Measurements from ENCODE around the gene GPATCH8.

The GPATCH8 gene

GRCh38 chr17:44529864-44530263 lies 26.7 kb upstream of the GPATCH8 start:
- TF ChIP-seq ZBTB7A (IDR thresholded peaks at IDR 0.05; ENCODE audit: low read depth), result no peak
- TF ChIP-seq EGR1 (IDR thresholded peaks at IDR 0.05), result no peak
- no peak for TF ChIP-seq RAD21 (IDR thresholded peaks at IDR 0.05; ENCODE audit: low read depth)
- no peak for TF ChIP-seq MAX (IDR thresholded peaks at IDR 0.05)
- no peak for TF ChIP-seq TAF1 (IDR thresholded peaks at IDR 0.05; ENCODE audit: low read depth)
- TF ChIP-seq REST (IDR thresholded peaks at IDR 0.05; ENCODE audit: low read depth), result no peak
- no peak for TF ChIP-seq TCF12 (IDR thresholded peaks at IDR 0.05; ENCODE audit: low read depth)
- TF ChIP-seq CEBPB (IDR thresholded peaks at IDR 0.05), result no peak
- no peak for TF ChIP-seq NFIC (IDR thresholded peaks at IDR 0.05)
- no peak for TF ChIP-seq FOXM1 (IDR thresholded peaks at IDR 0.05; ENCODE audit: borderline replicate concordance, low read depth)
- TF ChIP-seq YY1 (IDR thresholded peaks at IDR 0.05; ENCODE audit: low read depth), result no peak
- no peak for TF ChIP-seq TEAD4 (IDR thresholded peaks at IDR 0.05)
- no peak for TF ChIP-seq CREB1 (IDR thresholded peaks at IDR 0.05; ENCODE audit: low read depth)
- TF ChIP-seq, protein P1, sequence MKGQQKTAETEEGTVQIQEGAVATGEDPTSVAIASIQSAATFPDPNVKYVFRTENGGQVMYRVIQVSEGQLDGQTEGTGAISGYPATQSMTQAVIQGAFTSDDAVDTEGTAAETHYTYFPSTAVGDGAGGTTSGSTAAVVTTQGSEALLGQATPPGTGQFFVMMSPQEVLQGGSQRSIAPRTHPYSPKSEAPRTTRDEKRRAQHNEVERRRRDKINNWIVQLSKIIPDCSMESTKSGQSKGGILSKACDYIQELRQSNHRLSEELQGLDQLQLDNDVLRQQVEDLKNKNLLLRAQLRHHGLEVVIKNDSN (IDR thresholded peaks at IDR 0.05), result no peak
- no peak for TF ChIP-seq EP300 (IDR thresholded peaks at IDR 0.05; ENCODE audit: borderline replicate concordance)

- TF ChIP-seq, protein P1 (IDR thresholded peaks at IDR 0.05), result no peak
- TF ChIP-seq CEBPB (IDR thresholded peaks at IDR 0.05) (no peak), ZBTB7A (IDR thresholded peaks at IDR 0.05; ENCODE audit: low read depth) (no peak), RAD21 (IDR thresholded peaks at IDR 0.05; ENCODE audit: low read depth) (no peak), CREB1 (IDR thresholded peaks at IDR 0.05; ENCODE audit: low read depth) (no peak), EGR1 (IDR thresholded peaks at IDR 0.05) (no peak), FOXM1 (IDR thresholded peaks at IDR 0.05; ENCODE audit: borderline replicate concordance, low read depth) (no peak), YY1 (IDR thresholded peaks at IDR 0.05; ENCODE audit: low read depth) (no peak), REST (IDR thresholded peaks at IDR 0.05; ENCODE audit: low read depth) (no peak)
Measured at GRCh38 chr17:44527954-44528353, 24.7 kb upstream of the GPATCH8 start.

DNA sequence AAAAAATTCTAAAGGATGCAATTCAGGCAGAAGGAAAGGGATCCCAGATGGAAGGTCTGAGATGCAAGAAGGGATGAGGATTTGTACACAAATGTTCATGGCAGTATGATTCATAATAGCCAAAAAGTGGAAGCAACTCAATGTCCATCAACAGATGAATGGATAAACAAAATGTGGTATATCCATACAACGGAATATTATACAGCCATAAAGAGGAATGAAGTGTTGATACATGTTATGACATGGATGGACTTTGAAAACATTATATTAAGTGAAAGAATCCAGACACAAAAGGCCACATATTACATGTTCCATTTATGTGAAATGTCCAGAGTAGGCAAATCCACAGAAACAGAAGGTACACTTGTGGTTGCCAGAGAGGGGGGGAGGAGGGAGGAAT lies 23.9 kb upstream of the GPATCH8 start:
- TF ChIP-seq RAD21 (IDR thresholded peaks at IDR 0.05; ENCODE audit: low read depth), result no peak
- TF ChIP-seq FOXM1 (IDR thresholded peaks at IDR 0.05; ENCODE audit: borderline replicate concordance, low read depth), result no peak
- no peak for TF ChIP-seq NFIC (IDR thresholded peaks at IDR 0.05)
- TF ChIP-seq TEAD4 (IDR thresholded peaks at IDR 0.05), result no peak

DNA sequence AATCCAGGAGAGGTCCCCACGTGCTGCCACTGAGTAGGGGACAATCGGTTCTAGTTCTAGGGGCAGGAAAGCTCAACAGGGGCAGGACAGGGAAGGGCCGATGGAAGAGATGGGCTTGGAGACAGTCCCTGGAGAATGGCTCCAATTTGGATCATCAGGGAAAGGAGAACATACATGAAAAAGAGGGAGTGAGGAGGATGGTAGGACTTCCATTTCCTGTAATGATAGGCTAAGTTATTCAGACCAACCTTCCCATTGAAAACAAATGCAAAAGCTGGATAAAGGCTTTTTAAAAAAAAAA lies 20.4 kb upstream of the GPATCH8 start:
- no peak for TF ChIP-seq CEBPB (IDR thresholded peaks at IDR 0.05)
- TF ChIP-seq EGR1 (IDR thresholded peaks at IDR 0.05), result no peak

DNA sequence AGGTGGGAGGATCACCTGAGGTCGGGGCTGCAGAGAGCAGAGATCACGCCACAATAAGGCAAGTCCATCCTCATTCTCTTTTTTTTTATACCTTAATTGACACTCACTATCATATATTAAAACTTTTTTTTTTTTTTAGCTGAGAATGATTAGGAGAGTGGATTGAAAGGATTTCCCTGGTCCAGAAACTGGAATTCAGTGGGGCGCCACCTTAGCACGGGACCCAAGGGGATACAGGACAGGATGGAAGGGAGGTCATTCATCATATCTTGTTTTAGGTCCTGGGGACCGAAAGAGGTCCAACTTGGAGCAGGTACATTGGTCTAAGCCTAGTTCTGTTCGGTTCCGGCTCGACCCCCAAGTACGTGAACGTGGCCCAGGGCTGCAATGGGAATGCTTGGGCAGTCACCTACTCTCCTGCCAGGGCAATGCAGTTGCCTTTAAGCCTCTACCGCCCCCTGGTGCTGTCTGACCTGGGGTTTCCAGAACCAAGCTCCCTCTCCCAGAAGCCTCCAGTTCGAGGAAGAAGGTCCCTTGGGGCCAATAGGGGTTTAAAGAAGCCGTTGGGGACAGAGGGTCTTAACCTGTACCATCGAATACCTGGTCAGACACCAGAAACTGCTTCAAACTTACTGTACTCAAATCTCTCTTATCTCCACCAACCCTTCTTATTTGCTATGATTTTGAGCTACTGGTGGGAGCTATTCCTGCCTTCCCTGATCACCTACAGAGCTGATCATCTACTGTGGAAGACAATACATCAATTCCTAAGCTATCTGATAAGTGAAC lies 19.9 kb upstream of the GPATCH8 start:
- TF ChIP-seq CREB1 (IDR thresholded peaks at IDR 0.05; ENCODE audit: low read depth) (no peak), CEBPB (IDR thresholded peaks at IDR 0.05) (no peak), RAD21 (IDR thresholded peaks at IDR 0.05; ENCODE audit: low read depth) (peak; percentile 80), YY1 (IDR thresholded peaks at IDR 0.05; ENCODE audit: low read depth) (no peak)

- TF ChIP-seq TCF12 (IDR thresholded peaks at IDR 0.05; ENCODE audit: low read depth) (no peak), RAD21 (IDR thresholded peaks at IDR 0.05; ENCODE audit: low read depth) (no peak), TAF1 (IDR thresholded peaks at IDR 0.05; ENCODE audit: low read depth) (no peak), NFIC (IDR thresholded peaks at IDR 0.05) (no peak), TEAD4 (IDR thresholded peaks at IDR 0.05) (no peak), EGR1 (IDR thresholded peaks at IDR 0.05) (no peak), EP300 (IDR thresholded peaks at IDR 0.05; ENCODE audit: borderline replicate concordance) (no peak), FOXM1 (IDR thresholded peaks at IDR 0.05; ENCODE audit: borderline replicate concordance, low read depth) (no peak)
Measured at GRCh38 chr17:44518032-44518431, 14.8 kb upstream of the GPATCH8 start.

Measured in Ishikawa (cell line).